MM.1S (cell line): ENCODE results near the gene DPM2.

Source experiments
- DNase-seq: peaks from one replicate; pipeline ENCODE4 v3.0.0-alpha.2; 2015
- H2AFZ ChIP-seq: fragments of 300-600 bp; sonication (generic); 2 replicates; pipeline ENCODE4 v1.6.0; 2016; ENCODE audit warnings: antibody characterized with exemption, low read length
- H3F3A ChIP-seq: fragments of 300-600 bp; sonication (generic); 2 replicates; pipeline ENCODE4 v1.6.1; 2016; ENCODE audit warnings: mild to moderate bottlenecking, antibody characterized with exemption, low read length, moderate library complexity, mixed read lengths; ENCODE audit not compliant: insufficient read depth
- H3K27ac ChIP-seq: fragments of 300-600 bp; sonication (generic); 2 replicates; pipeline ENCODE4 v1.5.1; 2016; ENCODE audit warnings: mild to moderate bottlenecking, low read length
- H3K27me3 ChIP-seq: fragments of 300-600 bp; sonication (generic); replicated peaks from 2 replicates; pipeline ENCODE4 v1.6.0; 2016; ENCODE audit warnings: low read length; ENCODE audit not compliant: insufficient read depth
- H3K36me3 ChIP-seq: fragments of 300-600 bp; sonication (generic); replicated peaks from 2 replicates; pipeline ENCODE4 v1.6.1; 2016; ENCODE audit warnings: mild to moderate bottlenecking, low read length, mixed read lengths; ENCODE audit not compliant: insufficient read depth
- H3K4me1 ChIP-seq: fragments of 300-600 bp; sonication (generic); 2 replicates; pipeline ENCODE4 v1.6.1; 2016; ENCODE audit warnings: low read length, mixed read lengths
- H3K4me2 ChIP-seq: fragments of 300-600 bp; sonication (generic); 2 replicates; pipeline ENCODE4 v1.6.0; 2016; ENCODE audit warnings: low read depth, low read length
- H3K4me3 ChIP-seq: fragments of 300-600 bp; sonication (generic); 2 replicates; pipeline ENCODE4 v1.5.1; 2016; ENCODE audit warnings: low read length, mixed read lengths
- H3K79me2 ChIP-seq: fragments of 300-600 bp; sonication (generic); 2 replicates; pipeline ENCODE4 v1.6.1; 2016; ENCODE audit warnings: mixed run types, low read length, mixed read lengths
- H3K9ac ChIP-seq: fragments of 300-600 bp; sonication (generic); 2 replicates; pipeline ENCODE4 v1.6.1; 2016; ENCODE audit warnings: low read length, mixed read lengths
- H3K9me2 ChIP-seq: fragments of 300-600 bp; sonication (generic); replicated peaks from 2 replicates; pipeline ENCODE4 v1.6.1; 2016; ENCODE audit warnings: mild to moderate bottlenecking, low read length, mixed read lengths; ENCODE audit not compliant: insufficient read depth
- H3K9me3 ChIP-seq: fragments of 300-600 bp; sonication (generic); replicated peaks from 2 replicates; pipeline ENCODE4 v1.6.1; 2016; ENCODE audit warnings: mild to moderate bottlenecking, low read length, mixed read lengths; ENCODE audit not compliant: insufficient read depth
- H4K20me1 ChIP-seq: fragments of 300-600 bp; sonication (generic); 2 replicates; pipeline ENCODE4 v1.6.1; 2016; ENCODE audit warnings: mild to moderate bottlenecking, low read length, moderate library complexity, mixed read lengths; ENCODE audit not compliant: insufficient read depth
- CTCF ChIP-seq: fragments of 300-600 bp; sonication (generic); IDR thresholded peaks from 2 replicates; pipeline ENCODE4 v1.5.1; 2016; ENCODE audit warnings: antibody characterized with exemption, low read length, mixed read lengths
- EZH2 ChIP-seq: fragments of 300-600 bp; sonication (generic); optimal IDR thresholded peaks from 2 replicates; pipeline ENCODE3; 2017; ENCODE audit warnings: low read depth, mild to moderate bottlenecking, antibody characterized with exemption, low read length, mixed read lengths
- EZH2phosphoT487 ChIP-seq: fragments of 300-600 bp; sonication (generic); IDR thresholded peaks from 2 replicates; pipeline ENCODE4 v1.6.1; 2018; ENCODE audit warnings: antibody characterized with exemption, low read length

The DPM2 gene

GRCh38 chr9:127927201-127927987 lies 10.3 kb downstream of the DPM2 start:
- Histone ChIP-seq H3K9ac (peak overlapping the region; percentile 63; the same call in 1 of the 2 replicates), H3K79me2 (no peaks in the 10 kb centered on the region), H3F3A (peaks cover 56% of the 10 kb centered on the region), H3K4me3 (peak overlapping the region; percentile 73), H3K27ac (peak overlapping the region; percentile 62; the same call in 1 of the 2 replicates), H4K20me1 (no peaks in the 10 kb centered on the region), H3K36me3 (no peaks in the 10 kb centered on the region), H3K4me1 (peaks cover 36% of the 10 kb centered on the region), H3K9me2 (no peaks in the 10 kb centered on the region), H3K9me3 (no peaks in the 10 kb centered on the region), H3K4me2 (peak overlapping the region; percentile 96), H2AFZ (peak overlapping the region; percentile 87), H3K27me3 (no peaks in the 10 kb centered on the region)
- DNase-seq = peak; percentile 82
- TF ChIP-seq EZH2 (no peak), CTCF (no peak), EZH2phosphoT487 (no peak)

- Histone ChIP-seq H3K27ac (peak overlapping the region; percentile 35; the same call in 1 of the 2 replicates), H3K9ac (peak overlapping the region; percentile 63; the same call in 1 of the 2 replicates), H3K27me3 (no peaks in the 10 kb centered on the region), H3K4me1 (peaks cover 41% of the 10 kb centered on the region), H3K9me3 (no peaks in the 10 kb centered on the region), H3K9me2 (no peaks in the 10 kb centered on the region), H3K4me2 (peak overlapping the region; percentile 95), H3K36me3 (no peaks in the 10 kb centered on the region), H2AFZ (peak overlapping the region; percentile 87), H4K20me1 (no peaks in the 10 kb centered on the region), H3K79me2 (no peaks in the 10 kb centered on the region), H3K4me3 (peak overlapping the region; percentile 73), H3F3A (peaks cover 56% of the 10 kb centered on the region)
- no peak for DNase-seq
- no peak for TF ChIP-seq EZH2phosphoT487
- TF ChIP-seq CTCF = no peak
- TF ChIP-seq EZH2 = no peak
These were observed 10.8 kb downstream of the DPM2 start for GRCh38 chr9:127926906-127927200.

GRCh38 chr9:127925959-127926905 lies 11.4 kb downstream of the DPM2 start:
- peak overlapping the region; percentile 95 for H3K4me2 ChIP-seq
- peak overlapping the region; percentile 63; the same call in 1 of the 2 replicates for H3K9ac ChIP-seq
- peak overlapping the region; percentile 73 for H3K4me3 ChIP-seq
- no peak for TF ChIP-seq EZH2phosphoT487
- no peak for TF ChIP-seq EZH2
- TF ChIP-seq CTCF = no peak
- DNase-seq = no peak
- H4K20me1 ChIP-seq = no peaks in the 10 kb centered on the region
- peak overlapping the region; percentile 87 for H2AFZ ChIP-seq
- H3K27ac ChIP-seq = 0 out of 2 replicates have a peak overlapping the region, but pooled peaks have one; percentile 35
- H3K79me2 ChIP-seq = no peaks in the 10 kb centered on the region
- H3K4me1 ChIP-seq = peaks cover 41% of the 10 kb centered on the region
- no peaks in the 10 kb centered on the region for H3K36me3 ChIP-seq
- H3K9me2 ChIP-seq = no peaks in the 10 kb centered on the region
- H3K9me3 ChIP-seq = no peaks in the 10 kb centered on the region
- no peaks in the 10 kb centered on the region for H3K27me3 ChIP-seq
- H3F3A ChIP-seq = peaks cover 49% of the 10 kb centered on the region
